GM21360 (cell line): ENCODE data around the gene SLC52A1.
A peak's percentile ranks its signal among the peaks of the same experiment; 100 is the strongest.

Experiments used
- ATAC-seq: cut with Tn5 transposase; IDR thresholded peaks from one replicate; pipeline ENCODE4 v1.9.1; 2021; ENCODE audit warnings: mild to moderate bottlenecking, moderate library complexity; ENCODE audit not compliant: unreplicated experiment

Gene SLC52A1

GRCh38 chr17:4994081-4994595, 41.1 kb downstream of the SLC52A1 start:
- no peak for ATAC-seq

- ATAC-seq, result peak; percentile 7
Observed at GRCh38 chr17:4987767-4988567, 47.3 kb downstream of the SLC52A1 start.

GRCh38 chr17:4986951-4987766, 48.1 kb downstream of the SLC52A1 start, which contains the start of gene CAMTA2:
Gene CAMTA2 (minus strand): TSS chr17:4987675. CDS start chr17:4986222, 1,453 bp downstream.
- ATAC-seq, result peak; percentile 45

GRCh38 chr17:4986403-4986802, 48.8 kb downstream of the SLC52A1 start:
- no peak for ATAC-seq
